Muscle layer of colon (tissue), 2 donors: ENCODE data around the gene MADCAM1.

Experiments used
- H3K27ac ChIP-seq: one replicate; pipeline ENCODE4 v1.7.0; 2013; ENCODE audit warnings: low read depth, mild to moderate bottlenecking, low read length, moderate library complexity
- H3K27me3 ChIP-seq, 2 donors: one replicate each; pipeline ENCODE4 v1.7.0; 2013; ENCODE audit warnings: low read length in 2 of 2, mild to moderate bottlenecking in 2 of 2; ENCODE audit not compliant: insufficient read depth in 2 of 2, control insufficient read depth in 1 of 2
- H3K36me3 ChIP-seq: one replicate; pipeline ENCODE4 v1.7.0; 2013; ENCODE audit warnings: mild to moderate bottlenecking, low read length; ENCODE audit not compliant: insufficient read depth
- H3K4me1 ChIP-seq: one replicate; pipeline ENCODE4 v1.7.0; 2013; ENCODE audit warnings: mild to moderate bottlenecking, low read length; ENCODE audit not compliant: insufficient read depth
- H3K4me3 ChIP-seq, 2 donors: one replicate each; pipeline ENCODE4 v1.7.0; 2013; ENCODE audit warnings: low read length in 2 of 2, low read depth in 1 of 2, mild to moderate bottlenecking in 1 of 2, moderate library complexity in 1 of 2
- H3K9ac ChIP-seq: one replicate; pipeline ENCODE4 v1.7.0; 2013; ENCODE audit warnings: low read length
- H3K9me3 ChIP-seq: one replicate; pipeline ENCODE4 v1.7.0; 2013; ENCODE audit warnings: mild to moderate bottlenecking, low read length
- donor health status: abdominal sarcoma.
- donor health status: Adenocarcinoma of cecum.

MADCAM1 gene

DNA sequence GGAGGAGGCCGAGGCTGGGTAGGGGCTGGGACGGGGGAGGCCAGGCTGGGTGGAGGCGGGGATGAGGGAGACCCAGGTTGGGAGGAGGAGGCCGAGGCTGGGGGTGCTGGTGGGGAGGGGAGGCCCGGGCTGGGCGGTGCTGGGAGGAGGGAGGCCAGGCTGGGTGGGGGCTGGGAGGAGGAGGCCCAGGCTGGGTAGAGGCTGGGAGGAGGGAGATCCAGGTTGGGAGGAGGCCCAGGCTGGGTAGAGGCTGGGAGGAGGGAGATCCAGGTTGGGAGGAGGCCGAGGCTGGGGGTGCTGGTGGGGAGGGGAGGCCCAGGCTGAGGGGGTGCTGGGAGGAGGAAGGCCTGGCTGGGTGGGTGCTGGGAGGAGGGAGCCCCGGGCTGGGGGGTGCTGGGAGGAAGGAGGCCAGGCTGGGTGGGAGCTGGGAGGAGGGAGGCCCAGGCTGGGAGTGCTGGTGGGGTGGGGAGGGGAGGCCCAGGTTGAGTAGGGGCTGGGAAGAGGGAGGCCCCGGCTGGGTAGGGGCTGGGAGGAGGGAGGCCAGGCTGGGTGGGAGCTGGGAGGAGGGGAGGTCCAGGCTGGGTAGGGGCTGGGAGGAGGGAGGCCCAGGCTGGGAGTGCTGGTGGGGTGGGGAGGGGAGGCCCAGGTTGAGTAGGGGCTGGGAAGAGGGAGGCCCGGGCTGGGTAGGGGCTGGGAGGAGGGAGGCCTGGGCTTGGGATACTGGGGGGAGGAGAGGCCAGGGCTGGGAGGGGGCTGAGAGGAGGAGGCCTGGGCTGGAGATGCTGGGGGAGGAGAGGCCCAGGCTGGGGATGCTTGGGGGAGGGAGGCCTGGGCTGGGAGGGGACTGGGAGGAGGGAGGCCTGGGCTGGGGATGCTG, 21.7 kb downstream of the MADCAM1 start:
- Histone ChIP-seq H3K27ac (no peak overlapping the region), H3K4me3 (no peak overlapping the region), H3K9me3 (no peaks in the 10 kb centered on the region), H3K36me3 (peaks cover 6% of the 10 kb centered on the region), H3K27me3 (no peaks in the 10 kb centered on the region), H3K9ac (no peak overlapping the region), H3K4me1 (no peaks in the 10 kb centered on the region)

DNA sequence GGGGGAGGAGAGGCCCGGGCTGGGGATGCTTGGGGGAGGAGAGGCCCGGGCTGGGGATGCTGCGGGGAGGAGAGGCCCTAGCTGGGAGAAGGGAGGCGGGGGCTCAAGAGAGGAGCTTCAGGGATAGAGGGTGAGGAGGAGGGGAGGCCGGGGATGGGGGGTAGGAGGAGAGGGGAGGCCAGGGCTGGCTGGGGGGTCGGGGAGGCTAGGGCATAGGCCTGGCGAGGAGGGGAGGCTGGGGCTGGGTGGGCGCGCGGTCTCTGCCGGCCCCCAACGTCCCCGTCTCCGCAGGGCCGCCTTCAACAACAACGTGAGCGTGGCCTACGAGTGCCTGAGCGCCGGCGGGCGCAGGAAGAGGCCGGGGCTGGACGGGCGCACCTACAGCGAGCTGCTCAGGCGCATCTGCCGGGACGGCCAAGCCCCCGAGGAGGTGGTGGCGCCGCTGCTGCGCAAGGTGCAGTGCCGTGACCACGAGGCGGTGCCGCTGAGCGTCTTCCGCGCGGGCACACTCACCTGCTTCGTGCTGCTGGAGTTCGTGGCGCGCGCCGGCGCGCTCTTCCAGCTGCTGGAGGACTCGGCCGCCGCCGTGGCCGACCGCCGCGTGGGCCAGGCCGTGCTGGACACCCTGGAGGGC, 22.4 kb downstream of the MADCAM1 start:
- H3K9ac ChIP-seq = no peak overlapping the region
- H3K4me3 ChIP-seq = no peak overlapping the region
- H3K4me1 ChIP-seq = no peaks in the 10 kb centered on the region
- H3K36me3 ChIP-seq = peaks cover 3% of the 10 kb centered on the region
- no peak overlapping the region for H3K27ac ChIP-seq
- H3K9me3 ChIP-seq = no peaks in the 10 kb centered on the region
- no peaks in the 10 kb centered on the region for H3K27me3 ChIP-seq

DNA sequence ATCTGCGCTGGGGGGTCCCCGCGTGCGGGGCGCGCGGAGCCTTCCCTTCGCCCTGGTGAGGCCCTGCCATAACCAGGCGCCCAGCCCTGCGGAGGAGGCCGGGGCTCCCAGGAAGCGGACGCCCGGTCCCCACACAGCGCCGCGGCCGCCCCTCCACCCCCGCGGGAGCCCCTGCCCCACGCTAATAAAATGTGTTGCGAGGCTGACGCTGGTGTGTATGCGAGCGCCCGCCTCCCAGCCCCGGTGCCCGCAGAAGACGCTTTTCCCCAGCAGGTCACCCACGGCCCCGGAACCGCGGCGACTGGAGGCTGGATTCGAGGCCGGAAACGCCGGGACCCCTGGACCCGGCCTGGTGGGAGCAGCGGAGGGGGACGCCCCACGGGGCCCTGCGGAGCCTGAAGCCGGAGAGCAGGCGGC, 23.2 kb downstream of the MADCAM1 start:
- no peaks in the 10 kb centered on the region for H3K36me3 ChIP-seq
- H3K9me3 ChIP-seq = no peaks in the 10 kb centered on the region
- no peak overlapping the region for H3K27ac ChIP-seq
- no peaks in the 10 kb centered on the region for H3K4me1 ChIP-seq
- no peak overlapping the region for H3K9ac ChIP-seq
- H3K4me3 ChIP-seq = no peak overlapping the region
- no peaks in the 10 kb centered on the region for H3K27me3 ChIP-seq

DNA sequence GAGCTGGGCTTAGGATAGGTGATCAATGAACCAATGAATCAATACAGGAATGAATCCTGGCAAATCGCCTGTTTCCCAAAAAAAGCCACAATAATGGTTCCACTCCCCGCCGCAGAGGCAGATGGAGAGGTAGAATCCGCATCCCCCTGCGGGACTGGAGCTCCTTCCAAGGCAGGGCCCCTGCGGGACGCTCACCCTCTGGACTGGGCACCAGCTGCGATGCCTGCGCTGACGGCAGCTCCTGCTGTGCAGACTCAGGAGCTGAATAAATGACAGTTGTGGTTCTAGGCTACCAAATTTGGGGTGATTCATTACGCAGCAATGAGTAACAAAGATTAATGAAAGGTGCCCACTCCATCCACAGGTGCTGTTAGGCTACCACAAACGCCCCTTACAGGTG, 26.4 kb downstream of the MADCAM1 start:
- Histone ChIP-seq H3K9ac (no peak overlapping the region), H3K9me3 (no peaks in the 10 kb centered on the region), H3K36me3 (no peaks in the 10 kb centered on the region), H3K27ac (no peak overlapping the region), H3K4me1 (no peaks in the 10 kb centered on the region), H3K4me3 (no peak overlapping the region), H3K27me3 (peaks cover 0 to 8% of the 10 kb centered on the region in 2 donors)

DNA sequence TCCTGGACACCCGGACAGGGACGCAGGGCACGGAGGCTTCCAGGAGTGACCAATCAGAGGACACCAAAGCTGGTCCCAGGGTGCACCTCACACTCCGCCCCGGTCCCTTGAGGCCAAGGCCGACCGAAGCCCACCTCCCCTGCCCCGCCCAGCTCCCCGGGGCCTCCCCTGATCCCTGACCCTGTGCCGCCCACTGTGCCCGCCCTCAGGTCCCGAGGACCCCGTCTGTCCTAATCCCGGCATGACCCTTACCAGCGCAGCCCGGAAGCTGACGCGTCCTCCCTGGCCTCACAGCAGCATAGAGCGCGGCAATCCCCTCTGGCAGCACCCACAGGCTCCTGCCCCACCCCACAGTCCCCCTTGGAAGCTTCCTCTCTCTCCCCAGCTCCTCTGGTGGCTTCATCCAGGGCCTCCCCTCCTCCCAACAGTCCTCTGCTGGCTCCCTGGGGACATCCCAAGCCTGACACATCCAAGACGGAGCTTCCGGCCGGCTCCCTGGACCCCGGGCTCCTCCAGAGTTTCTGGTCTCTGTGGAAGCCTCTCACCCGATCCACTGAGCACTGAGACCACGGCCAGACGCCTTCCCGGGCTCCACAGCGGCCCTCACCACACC, 27.9 kb downstream of the MADCAM1 start:
- H3K27me3 ChIP-seq = peaks cover 0 to 8% of the 10 kb centered on the region in 2 donors
- no peak overlapping the region for H3K4me3 ChIP-seq
- H3K4me1 ChIP-seq = no peaks in the 10 kb centered on the region
- H3K36me3 ChIP-seq = no peaks in the 10 kb centered on the region
- H3K27ac ChIP-seq = no peak overlapping the region
- H3K9ac ChIP-seq = no peak overlapping the region
- H3K9me3 ChIP-seq = no peaks in the 10 kb centered on the region

DNA sequence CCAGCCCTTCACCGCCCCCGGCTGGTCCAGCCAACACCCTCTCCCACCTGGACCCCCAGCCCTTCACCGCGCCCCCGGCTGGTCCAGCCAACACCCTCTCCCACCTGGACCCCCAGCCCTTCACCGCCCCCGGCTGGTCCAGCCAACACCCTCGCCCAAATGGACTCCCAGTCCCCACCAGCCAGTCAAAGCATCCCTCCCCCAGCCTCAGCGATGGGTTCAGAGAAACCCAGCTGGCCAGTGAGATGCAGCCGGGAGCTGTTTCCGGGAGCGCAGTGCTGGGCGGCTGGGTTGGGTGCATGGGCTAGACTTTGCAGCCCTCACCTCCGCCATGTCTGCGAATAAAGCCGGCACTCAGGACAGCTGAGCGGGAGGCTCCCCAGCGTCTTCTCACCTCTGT, 28.7 kb downstream of the MADCAM1 start:
- peaks cover 0 to 8% of the 10 kb centered on the region in 2 donors for H3K27me3 ChIP-seq
- H3K9me3 ChIP-seq = no peaks in the 10 kb centered on the region
- H3K27ac ChIP-seq = no peak overlapping the region
- H3K4me1 ChIP-seq = no peaks in the 10 kb centered on the region
- H3K36me3 ChIP-seq = no peaks in the 10 kb centered on the region
- no peak overlapping the region for H3K4me3 ChIP-seq
- no peak overlapping the region for H3K9ac ChIP-seq

DNA sequence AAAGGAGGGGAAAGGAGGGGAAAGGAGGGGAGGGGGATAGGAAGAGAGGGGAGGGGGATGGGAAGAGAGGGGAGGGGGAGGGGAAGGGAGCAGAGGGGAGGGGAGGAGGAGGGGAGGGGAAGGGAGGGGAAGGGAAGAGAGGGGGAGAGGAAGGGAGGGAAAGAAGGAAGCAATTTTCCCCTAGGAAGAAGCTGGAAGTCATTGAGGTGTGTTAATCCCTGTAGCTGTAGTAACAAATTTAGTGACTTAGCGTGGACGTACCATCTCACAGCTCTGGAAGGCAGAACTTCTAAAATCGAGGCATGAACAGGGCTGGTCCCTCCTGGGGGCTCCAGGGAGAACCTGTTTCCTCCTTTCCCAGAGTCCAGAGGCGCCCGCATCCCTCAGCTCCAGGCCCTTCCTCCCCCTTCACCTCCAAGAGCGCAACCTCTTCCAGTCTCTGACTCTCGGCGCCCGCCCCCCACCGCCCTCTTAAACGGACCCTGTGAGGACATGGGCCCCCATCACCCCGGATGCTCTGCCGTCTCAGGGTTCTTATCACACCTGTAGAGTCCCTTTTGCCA, 29.7 kb downstream of the MADCAM1 start:
- Histone ChIP-seq H3K36me3 (no peaks in the 10 kb centered on the region), H3K9me3 (no peaks in the 10 kb centered on the region), H3K27me3 (peaks cover 0 to 8% of the 10 kb centered on the region in 2 donors), H3K9ac (no peak overlapping the region), H3K4me1 (no peaks in the 10 kb centered on the region), H3K4me3 (no peak overlapping the region), H3K27ac (no peak overlapping the region)

DNA sequence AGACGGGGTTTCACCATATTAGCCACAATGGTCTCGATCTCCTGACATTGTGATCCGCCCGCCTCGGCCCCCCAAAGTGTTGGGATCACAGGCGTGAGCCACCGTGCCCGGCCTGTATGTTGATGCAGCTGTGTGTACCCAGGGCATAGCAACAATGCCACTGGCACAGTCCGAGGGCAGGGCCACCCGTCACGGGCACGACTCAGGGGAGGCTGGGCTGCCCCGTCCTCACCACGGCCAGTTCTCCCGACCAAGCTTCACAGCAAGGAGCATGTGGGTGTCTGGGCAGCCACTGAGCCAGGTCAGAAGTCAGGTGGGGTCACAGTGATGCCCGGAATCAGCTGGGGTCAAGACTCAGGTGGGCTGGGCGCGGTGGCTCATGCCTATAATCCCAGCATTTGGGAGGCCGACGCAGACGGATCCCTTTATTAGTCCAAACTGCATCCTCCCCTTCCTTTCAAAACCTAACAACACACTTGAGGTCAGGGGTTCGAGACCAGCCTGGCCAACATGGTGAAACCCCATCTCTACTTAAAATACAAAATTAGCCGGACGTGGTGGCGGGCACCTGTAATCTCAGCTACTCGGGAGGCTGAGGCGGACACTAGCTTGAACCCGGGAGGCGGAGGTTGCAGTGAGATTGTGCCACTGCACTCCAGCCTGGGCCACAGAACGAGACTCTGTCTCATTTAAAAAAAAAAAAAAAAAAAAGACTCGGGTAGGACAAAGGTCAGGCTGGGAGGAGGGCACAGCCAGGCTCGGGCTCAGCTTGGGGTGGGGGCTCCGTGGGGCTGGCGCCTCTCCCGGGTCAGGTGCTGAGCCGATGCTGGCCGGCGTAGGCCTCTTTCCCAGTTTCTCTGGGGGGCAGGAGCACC, 34.1 kb downstream of the MADCAM1 start:
- no peaks in the 10 kb centered on the region for H3K9me3 ChIP-seq
- peaks cover 0 to 8% of the 10 kb centered on the region in 2 donors for H3K27me3 ChIP-seq
- H3K4me1 ChIP-seq = peaks cover 23% of the 10 kb centered on the region
- H3K9ac ChIP-seq = no peak overlapping the region
- H3K27ac ChIP-seq = peak overlapping the region; percentile 87
- H3K4me3 ChIP-seq = peak overlapping the region; percentile 52 to 87
- H3K36me3 ChIP-seq = peaks cover 3% of the 10 kb centered on the region

DNA sequence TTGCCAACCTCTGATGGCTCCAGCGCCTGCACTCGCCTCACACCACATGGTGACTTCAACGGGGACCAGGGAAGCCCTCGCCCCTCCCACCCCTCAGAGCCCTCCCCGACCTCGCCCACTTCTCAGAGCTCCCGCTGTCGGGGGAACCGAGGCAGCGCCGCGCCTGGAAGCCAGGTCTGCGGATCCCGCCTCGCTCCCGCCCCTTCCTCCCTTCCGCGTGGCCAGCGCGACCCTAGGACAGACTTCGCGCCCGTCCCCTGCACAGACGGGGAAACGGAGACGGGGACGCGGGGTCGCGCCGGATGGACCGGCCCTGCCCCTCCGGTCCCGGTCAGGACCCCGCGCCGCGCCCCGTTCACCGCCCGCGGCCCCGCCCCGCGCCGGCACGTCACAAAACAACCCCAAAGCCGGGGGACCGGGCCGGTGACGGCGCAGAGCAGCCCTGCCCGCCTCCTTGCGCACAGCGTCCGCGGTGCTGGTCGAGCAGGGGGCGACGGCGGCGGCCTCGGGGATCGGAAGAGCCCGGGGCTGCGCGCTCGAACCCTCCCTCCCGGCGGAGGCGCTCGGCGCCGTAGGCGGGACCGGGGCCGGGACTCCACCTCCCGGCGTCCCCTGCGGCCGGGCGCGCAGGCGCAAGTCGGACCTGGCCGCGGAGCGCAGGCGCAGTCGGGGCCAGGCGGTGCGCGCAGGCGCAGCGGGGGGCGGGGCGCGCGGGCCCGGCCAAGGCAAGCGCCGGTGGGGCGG, 34.9 kb downstream of the MADCAM1 start:
- H3K4me1 ChIP-seq = peaks cover 28% of the 10 kb centered on the region
- peak overlapping the region; percentile 52 to 87 for H3K4me3 ChIP-seq
- no peaks in the 10 kb centered on the region for H3K9me3 ChIP-seq
- H3K27ac ChIP-seq = peak overlapping the region; percentile 87
- peaks cover 12% of the 10 kb centered on the region for H3K36me3 ChIP-seq
- no peak overlapping the region for H3K9ac ChIP-seq
- H3K27me3 ChIP-seq = peaks cover 0 to 6% of the 10 kb centered on the region in 2 donors

DNA sequence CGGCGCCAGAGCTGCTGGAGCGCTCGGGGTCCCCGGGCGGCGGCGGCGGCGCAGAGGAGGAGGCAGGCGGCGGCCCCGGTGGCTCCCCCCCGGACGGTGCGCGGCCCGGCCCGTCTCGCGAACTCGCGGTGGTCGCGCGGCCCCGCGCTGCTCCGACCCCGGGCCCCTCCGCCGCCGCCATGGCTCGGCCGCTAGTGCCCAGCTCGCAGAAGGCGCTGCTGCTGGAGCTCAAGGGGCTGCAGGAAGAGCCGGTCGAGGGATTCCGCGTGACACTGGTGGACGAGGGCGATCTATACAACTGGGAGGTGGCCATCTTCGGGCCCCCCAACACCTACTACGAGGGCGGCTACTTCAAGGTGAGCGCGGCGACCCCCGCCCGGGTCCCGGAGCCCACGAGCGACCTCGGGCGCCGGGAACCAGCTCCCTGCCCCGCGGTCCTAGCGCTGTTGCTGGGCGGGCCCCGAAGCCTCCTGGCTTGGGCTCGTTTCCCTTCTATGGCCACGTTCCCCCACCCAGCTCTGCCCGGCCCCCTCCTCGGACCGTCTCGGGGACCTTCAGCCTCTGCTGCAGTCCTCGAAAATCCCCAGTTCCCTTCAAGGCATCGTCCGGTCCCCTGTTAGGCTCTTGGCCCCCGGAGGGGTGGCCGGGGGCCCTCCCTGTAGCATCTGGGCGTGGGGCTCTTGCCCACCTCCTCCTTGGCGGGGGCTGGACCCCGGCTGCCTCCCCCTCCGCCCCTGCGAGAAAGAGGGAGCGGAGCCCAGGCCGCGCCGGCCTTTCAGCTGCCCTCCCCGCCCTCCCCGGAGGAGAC, 35.7 kb downstream of the MADCAM1 start, which contains the start of gene CDC34:
Gene CDC34 (plus strand): TSS at position 8 of the 808 bp plus-strand sequence. CDS start 172 bp downstream, at position 180.
- Histone ChIP-seq H3K4me1 (peaks cover 28% of the 10 kb centered on the region), H3K9me3 (no peaks in the 10 kb centered on the region), H3K9ac (peak within 1 kb of the TSS; percentile 46), H3K27ac (peak within 1 kb of the TSS; percentile 99), H3K36me3 (peaks cover 19% of the 10 kb centered on the region), H3K27me3 (no peaks in the 10 kb centered on the region), H3K4me3 (peak within 1 kb of the TSS; percentile 64 to 92)
